Gastrocnemius medialis (tissue), 4 donors: ENCODE results near the gene PRSS56. TPM values are rescaled to one million over a fixed set of nuclear protein-coding genes. Genes with fewer than 3 reads are reported as not detected.

Experiments
- ATAC-seq, 2 donors: fragments of 150-250 bp; one replicate each; pipeline ENCODE4 v1.9.1; 2016
- DNase-seq, 2 donors: peaks; one replicate each; pipeline ENCODE4 v3.0.0-alpha.2; 2019
- H3K27ac ChIP-seq, 4 donors: fragments of 200-600 bp; sonication (generic); 1 replicate in 1 of 4; 2 replicates in 3 of 4; pipeline ENCODE4 v1.5.1; 2016 to 2018; ENCODE audit warnings: mild to moderate bottlenecking in 2 of 4, moderate library complexity in 1 of 4
- H3K27me3 ChIP-seq, 3 donors: fragments of 200-600 bp; sonication (generic) in 2 of 3; 1 replicate in 1 of 3; 2 replicates in 2 of 3; pipeline versions ENCODE4 v1.5.1 to v1.6.0; 2016 to 2019; ENCODE audit warnings: mild to moderate bottlenecking in 1 of 3, moderate library complexity in 1 of 3
- H3K36me3 ChIP-seq, 2 donors: fragments of 200-600 bp; sonication (generic) in 1 of 2; one replicate each; pipeline ENCODE4 v1.5.1; 2017 to 2018
- H3K4me1 ChIP-seq, 2 donors: fragments of 200-600 bp; sonication (generic) in 1 of 2; one replicate each; pipeline ENCODE4 v1.5.1; 2016 to 2017; ENCODE audit warnings: mild to moderate bottlenecking in 2 of 2
- H3K4me3 ChIP-seq, 4 donors: fragments of 200-600 bp; sonication (generic) in 3 of 4; 1 replicate in 1 of 4; 2 replicates in 3 of 4; pipeline ENCODE4 v1.5.1; 2016 to 2019; ENCODE audit warnings: mild to moderate bottlenecking in 2 of 4
- H3K9me3 ChIP-seq, 3 donors: fragments of 200-600 bp; sonication (generic) in 2 of 3; 1 replicate in 1 of 3; 2 replicates in 2 of 3; pipeline ENCODE4 v1.5.1; 2016 to 2019
- CTCF ChIP-seq, 5 experiments: fragments of 450-650 bp in 3 of 5; fragments of 200-600 bp in 2 of 5; sonication (generic) in 2 of 5; IDR thresholded peaks in 4 of 5; conservative IDR thresholded peaks in 1 of 5; 1 replicate in 4 of 5; 2 replicates in 1 of 5; pipeline ENCODE4 v1.5.1; 2016 to 2019; ENCODE audit warnings: antibody characterized with exemption in 5 of 5, mild to moderate bottlenecking in 3 of 5, moderate library complexity in 3 of 5
- POLR2A ChIP-seq, 2 donors: fragments of 450-650 bp; IDR thresholded peaks; one replicate each; pipeline ENCODE4 v1.6.1; 2017; ENCODE audit warnings: antibody characterized with exemption in 2 of 2, mild to moderate bottlenecking in 2 of 2, moderate library complexity in 2 of 2
- in situ Hi-C, 4 donors: fragments of 200-750 bp; cut with MboI; loops; one replicate each; pipeline versions ENCODE4 v1.15.0 to v1.8.0; 2017; ENCODE audit warnings: low sequenced_read_pairs in 4 of 4
- intact Hi-C: fragments of 100-400 bp; cut with DNase I; formaldehyde crosslinking; loops from one replicate; pipeline ENCODE4 v1.15.1; 2023; ENCODE audit warnings: low total_unique reads
- total RNA-seq, 4 donors: library from RNA; depleted of rRNA; stranded (reverse); fragments of >200 nt; gene quantifications; one replicate each; pipeline versions ENCODE4 v1.1.0 to v1.2.3, GENCODE V29; 2016

Gene PRSS56
- total RNA-seq, 4 donors from 2014 or later = 1.0 to 3.2 (median 2.2) TPM

DNA sequence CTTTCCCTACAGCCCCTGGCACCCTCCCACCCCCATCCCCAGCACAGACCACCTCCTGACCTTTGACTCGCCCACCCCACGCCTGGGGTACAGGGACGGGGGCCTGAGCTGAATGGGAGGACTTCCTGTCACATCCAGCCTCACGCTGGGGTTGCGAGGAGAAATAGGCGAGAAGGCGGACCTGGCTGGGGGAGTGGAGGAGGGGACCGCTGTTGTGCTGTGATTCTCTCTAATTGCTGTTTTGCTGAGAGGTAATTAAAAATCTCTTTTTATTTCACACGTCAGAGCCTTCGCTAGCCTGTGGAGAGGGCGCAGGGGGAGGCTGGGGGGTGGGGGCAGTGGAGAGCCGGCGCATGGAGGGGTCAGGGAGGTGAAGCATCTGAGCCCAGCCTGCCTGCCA, 22.8 kb upstream of the PRSS56 start:
- intact Hi-C loops = no loop called here
- in situ Hi-C loops = no loop called here
- no peaks in the 10 kb centered on the region for H3K9me3 ChIP-seq

DNA sequence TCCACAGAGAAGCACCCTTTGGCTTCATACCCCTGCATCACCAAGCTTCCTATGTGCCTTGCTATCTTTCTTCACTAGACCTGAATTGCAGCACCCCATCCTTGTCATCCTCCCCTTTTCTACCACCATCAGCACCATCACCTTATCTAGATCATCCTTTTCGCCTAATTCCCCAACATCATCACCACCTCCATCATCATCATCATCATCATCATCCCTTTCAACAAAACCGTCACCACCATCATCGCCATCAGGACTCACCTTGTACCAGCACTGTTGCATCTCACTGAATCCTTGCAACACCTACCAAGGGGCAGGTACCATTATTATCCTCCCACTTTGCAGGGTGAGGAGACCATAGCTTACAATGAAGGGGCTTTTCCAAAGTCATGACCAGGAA, 21.7 kb upstream of the PRSS56 start:
- intact Hi-C loops = no loop called here
- DNase-seq = no peak
- ATAC-seq = no peak
- in situ Hi-C loops = no loop called here
- H3K9me3 ChIP-seq = no peaks in the 10 kb centered on the region
- peaks cover 0 to 10% of the 10 kb centered on the region in 2 donors for H3K4me1 ChIP-seq
- no peak overlapping the region for H3K27ac ChIP-seq
- H3K36me3 ChIP-seq = no peaks in the 10 kb centered on the region
- H3K27me3 ChIP-seq = peaks cover 0 to 3% (median 0%) of the 10 kb centered on the region in 3 donors
- no peak for TF ChIP-seq CTCF (IDR thresholded peaks at IDR 0.05 in 4 of 5, conservative IDR thresholded peaks at IDR 0.05 in 1 of 5)
- TF ChIP-seq POLR2A (IDR thresholded peaks at IDR 0.05) = no peak
- no peak overlapping the region for H3K4me3 ChIP-seq

More for the DNA sequence above, 22.8 kb upstream of the PRSS56 start:
- DNase-seq (no peak), ATAC-seq (no peak)
- no peaks in the 10 kb centered on the region for H3K36me3 ChIP-seq
- no peak overlapping the region for H3K4me3 ChIP-seq
- TF ChIP-seq CTCF (IDR thresholded peaks at IDR 0.05 in 4 of 5, conservative IDR thresholded peaks at IDR 0.05 in 1 of 5) (no peak), POLR2A (IDR thresholded peaks at IDR 0.05) (no peak)
- H3K4me1 ChIP-seq = peaks cover 0 to 7% of the 10 kb centered on the region in 2 donors
- H3K27me3 ChIP-seq = no peaks in the 10 kb centered on the region
- no peak overlapping the region for H3K27ac ChIP-seq

GRCh38 chr2:232501331-232501771, 18.8 kb upstream of the PRSS56 start:
- Histone ChIP-seq H3K4me3 (no peak overlapping the region), H3K27ac (no peak overlapping the region), H3K9me3 (no peaks in the 10 kb centered on the region), H3K4me1 (peaks cover 0 to 10% of the 10 kb centered on the region in 2 donors), H3K36me3 (no peaks in the 10 kb centered on the region), H3K27me3 (peaks cover 0 to 9% (median 0%) of the 10 kb centered on the region in 3 donors)
- ATAC-seq (no peak), DNase-seq (no peak)
- intact Hi-C loops = no loop called here
- TF ChIP-seq POLR2A (IDR thresholded peaks at IDR 0.05) (no peak), CTCF (IDR thresholded peaks at IDR 0.05 in 4 of 5, conservative IDR thresholded peaks at IDR 0.05 in 1 of 5) (no peak)
- in situ Hi-C loops = loop anchor here in 1 of 4 donors (25.0 kb wide), 1 partner anchor 589 kb away; no protein-coding TSS in a partner anchor

GRCh38 chr2:232501794-232502390, 18.3 kb upstream of the PRSS56 start:
- in situ Hi-C loops (loop anchor here in 1 of 4 donors (25.0 kb wide), 1 partner anchor 590 kb away; no protein-coding TSS in a partner anchor), intact Hi-C loops (no loop called here)
- Histone ChIP-seq H3K4me1 (peaks cover 0 to 10% of the 10 kb centered on the region in 2 donors), H3K36me3 (no peaks in the 10 kb centered on the region), H3K27me3 (peaks cover 0 to 9% (median 0%) of the 10 kb centered on the region in 3 donors), H3K9me3 (no peaks in the 10 kb centered on the region), H3K4me3 (no peak overlapping the region), H3K27ac (no peak overlapping the region)
- ATAC-seq = no peak
- no peak for TF ChIP-seq POLR2A (IDR thresholded peaks at IDR 0.05)
- no peak for TF ChIP-seq CTCF (IDR thresholded peaks at IDR 0.05 in 4 of 5, conservative IDR thresholded peaks at IDR 0.05 in 1 of 5)
- DNase-seq = no peak
